Keratinocyte (primary cell): ENCODE measurements around the gene C2orf92. TPM values are rescaled to one million over a fixed set of nuclear protein-coding genes. Genes with fewer than 3 reads are reported as not detected.

Experiments
- DNase-seq: peaks from one replicate; pipeline ENCODE4 v3.0.0-alpha.2; 2011; ENCODE audit warnings: low read depth, missing footprints, low spot score
- FAIRE-seq: peaks from 2 replicates; lab custom pipeline; 2011; peaks lifted over from hg19 to GRCh38; lab: Jason Lieb, UNC
- H2AFZ ChIP-seq: 2 replicates; pipeline ENCODE4 v1.6.0; 2012; ENCODE audit warnings: low read length, control low read depth, inconsistent platforms; ENCODE audit not compliant: control insufficient read depth
- H3K27ac ChIP-seq: 2 replicates; pipeline ENCODE4 v1.5.1; 2011; ENCODE audit warnings: low read length; ENCODE audit not compliant: control insufficient read depth, insufficient read depth
- H3K27me3 ChIP-seq: 3 replicates; pipeline ENCODE4 v1.6.0; 2011; ENCODE audit warnings: low read length; ENCODE audit not compliant: control insufficient read depth, insufficient read depth; ENCODE audit errors: extremely low read depth
- H3K36me3 ChIP-seq, 2 experiments: 2 replicates in 1 of 2; 3 replicates in 1 of 2; pipeline ENCODE4 v1.5.1; 2011; ENCODE audit warnings: low read length in 2 of 2, mild to moderate bottlenecking in 1 of 2; ENCODE audit not compliant: control insufficient read depth in 2 of 2, insufficient read depth in 2 of 2; ENCODE audit errors: extremely low read depth in 1 of 2
- H3K4me1 ChIP-seq: 3 replicates; pipeline ENCODE4 v1.5.1; 2011; ENCODE audit warnings: low read length; ENCODE audit not compliant: control insufficient read depth, insufficient read depth; ENCODE audit errors: extremely low read depth
- H3K4me2 ChIP-seq: 3 replicates; pipeline ENCODE4 v1.6.0; 2011; ENCODE audit warnings: low read depth, low read length; ENCODE audit not compliant: control insufficient read depth, insufficient read depth; ENCODE audit errors: extremely low read depth
- H3K4me3 ChIP-seq, 3 experiments: fragments of 200-600 bp in 1 of 3; sonication (generic) in 1 of 3; 2 replicates in 2 of 3; 3 replicates in 1 of 3; pipeline ENCODE4 v1.5.1; 2011 to 2016; ENCODE audit warnings: low read length in 3 of 3, mild to moderate bottlenecking in 3 of 3, control low read depth in 2 of 3, inconsistent platforms in 1 of 3, low read depth in 1 of 3, mixed read lengths in 1 of 3, mixed run types in 1 of 3, moderate library complexity in 1 of 3; ENCODE audit not compliant: control insufficient read depth in 2 of 3, insufficient read depth in 2 of 3; ENCODE audit errors: extremely low read depth in 1 of 3
- H3K79me2 ChIP-seq: 2 replicates; pipeline ENCODE4 v1.6.0; 2012; ENCODE audit warnings: low read length; ENCODE audit not compliant: control insufficient read depth, insufficient read depth
- H3K9ac ChIP-seq: 3 replicates; pipeline ENCODE4 v1.6.0; 2011; ENCODE audit warnings: low read length; ENCODE audit not compliant: control insufficient read depth, insufficient read depth; ENCODE audit errors: extremely low read depth
- H3K9me1 ChIP-seq: 3 replicates; pipeline ENCODE4 v1.6.0; 2011; ENCODE audit warnings: low read length; ENCODE audit not compliant: control insufficient read depth, insufficient read depth; ENCODE audit errors: extremely low read depth
- H3K9me3 ChIP-seq: 2 replicates; pipeline ENCODE4 v1.5.1; 2012; ENCODE audit warnings: low read depth, low read length; ENCODE audit not compliant: control insufficient read depth
- H4K20me1 ChIP-seq: 3 replicates; pipeline ENCODE4 v1.6.0; 2011; ENCODE audit warnings: low read length; ENCODE audit not compliant: control insufficient read depth, insufficient read depth; ENCODE audit errors: extremely low read depth
- EZH2 ChIP-seq: IDR thresholded peaks from one replicate; pipeline ENCODE4 v1.6.1; 2012; ENCODE audit warnings: inconsistent platforms, mild to moderate bottlenecking, low read length, moderate library complexity
- dilution Hi-C: fragments of 300-500 bp; cut with MboI; formaldehyde crosslinking; loops from one replicate; pipeline ENCODE4 v1.7.0; 2020; ENCODE audit warnings: low sequenced_read_pairs; ENCODE audit not compliant: extremely low pct_ligation_motif_present
- polyA plus RNA-seq, 5 experiments: library from polyadenylated mRNA; depleted of rRNA in 3 of 5; stranded (reverse) in 3 of 5; stranded (forward) in 1 of 5; unstranded in 1 of 5; fragments of >200 nt; gene quantifications; 1 replicate in 1 of 5; 2 replicates in 3 of 5; 3 replicates in 1 of 5; pipeline versions ENCODE4 v1.2.1 to v1.2.3, GENCODE V29; 2011 to 2012; ENCODE audit warnings: missing spikeins in 2 of 5, low read depth in 1 of 5, low replicate concordance in 1 of 5
- TF ChIP-seq, protein P1 (sequence below), 3 experiments: IDR thresholded peaks in 1 of 3; conservative IDR thresholded peaks in 1 of 3; optimal IDR thresholded peaks in 1 of 3; 2 replicates in 2 of 3; 3 replicates in 1 of 3; pipeline versions ENCODE3 to v1.5.1; 2011; ENCODE audit warnings: low read length in 3 of 3, mild to moderate bottlenecking in 3 of 3, moderate library complexity in 2 of 3, control low read depth in 1 of 3, inconsistent platforms in 1 of 3; ENCODE audit not compliant: insufficient read depth in 2 of 3; ENCODE audit errors: extremely low read depth in 1 of 3

The C2orf92 gene
- polyA plus RNA-seq, 1 donor (not counting 4 experiments of a cell fraction or from before 2014, with no cell fraction given): 1.6 TPM

DNA sequence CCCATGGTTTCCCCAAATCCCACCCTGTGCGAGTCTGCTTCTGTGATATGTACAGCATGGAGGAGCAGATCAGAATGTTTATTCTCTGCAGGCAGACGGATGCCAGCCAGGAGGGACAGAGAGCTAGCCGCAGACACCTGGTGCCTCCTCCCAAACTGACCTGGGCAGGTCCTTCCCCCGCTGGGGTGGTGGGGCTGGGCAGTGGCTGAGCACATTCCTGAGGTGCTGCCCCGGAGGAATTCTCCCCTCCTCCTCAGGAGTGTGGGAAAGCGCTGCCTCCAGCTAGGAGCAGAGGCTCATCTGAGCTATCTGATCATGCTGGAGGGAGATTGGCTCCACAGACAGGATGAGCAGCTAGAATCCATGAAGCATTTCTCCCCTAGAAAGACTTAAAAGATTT lies 21.7 kb downstream of the C2orf92 start:
- dilution Hi-C loops: no loop called here
- Histone ChIP-seq H3K9ac (no peak overlapping the region), H3K4me2 (no peak overlapping the region), H3K27me3 (no peaks in the 10 kb centered on the region), H2AFZ (no peak overlapping the region), H4K20me1 (no peaks in the 10 kb centered on the region), H3K4me1 (no peaks in the 10 kb centered on the region), H3K9me1 (no peaks in the 10 kb centered on the region), H3K27ac (no peak overlapping the region), H3K36me3 (no peaks in the 10 kb centered on the region), H3K4me3 (no peak overlapping the region), H3K9me3 (no peaks in the 10 kb centered on the region), H3K79me2 (no peaks in the 10 kb centered on the region)
- TF ChIP-seq EZH2: no peak
- TF ChIP-seq, protein P1, sequence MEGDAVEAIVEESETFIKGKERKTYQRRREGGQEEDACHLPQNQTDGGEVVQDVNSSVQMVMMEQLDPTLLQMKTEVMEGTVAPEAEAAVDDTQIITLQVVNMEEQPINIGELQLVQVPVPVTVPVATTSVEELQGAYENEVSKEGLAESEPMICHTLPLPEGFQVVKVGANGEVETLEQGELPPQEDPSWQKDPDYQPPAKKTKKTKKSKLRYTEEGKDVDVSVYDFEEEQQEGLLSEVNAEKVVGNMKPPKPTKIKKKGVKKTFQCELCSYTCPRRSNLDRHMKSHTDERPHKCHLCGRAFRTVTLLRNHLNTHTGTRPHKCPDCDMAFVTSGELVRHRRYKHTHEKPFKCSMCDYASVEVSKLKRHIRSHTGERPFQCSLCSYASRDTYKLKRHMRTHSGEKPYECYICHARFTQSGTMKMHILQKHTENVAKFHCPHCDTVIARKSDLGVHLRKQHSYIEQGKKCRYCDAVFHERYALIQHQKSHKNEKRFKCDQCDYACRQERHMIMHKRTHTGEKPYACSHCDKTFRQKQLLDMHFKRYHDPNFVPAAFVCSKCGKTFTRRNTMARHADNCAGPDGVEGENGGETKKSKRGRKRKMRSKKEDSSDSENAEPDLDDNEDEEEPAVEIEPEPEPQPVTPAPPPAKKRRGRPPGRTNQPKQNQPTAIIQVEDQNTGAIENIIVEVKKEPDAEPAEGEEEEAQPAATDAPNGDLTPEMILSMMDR (optimal IDR thresholded peaks at IDR 0.05 in 1 of 3, IDR thresholded peaks at IDR 0.05 in 1 of 3, conservative IDR thresholded peaks at IDR 0.05 in 1 of 3; ENCODE audit: extremely low read depth in 1 of 3, insufficient read depth in 2 of 3, low read length in 3 of 3): no peak
- DNase-seq: no peak
- no peak for FAIRE-seq

DNA sequence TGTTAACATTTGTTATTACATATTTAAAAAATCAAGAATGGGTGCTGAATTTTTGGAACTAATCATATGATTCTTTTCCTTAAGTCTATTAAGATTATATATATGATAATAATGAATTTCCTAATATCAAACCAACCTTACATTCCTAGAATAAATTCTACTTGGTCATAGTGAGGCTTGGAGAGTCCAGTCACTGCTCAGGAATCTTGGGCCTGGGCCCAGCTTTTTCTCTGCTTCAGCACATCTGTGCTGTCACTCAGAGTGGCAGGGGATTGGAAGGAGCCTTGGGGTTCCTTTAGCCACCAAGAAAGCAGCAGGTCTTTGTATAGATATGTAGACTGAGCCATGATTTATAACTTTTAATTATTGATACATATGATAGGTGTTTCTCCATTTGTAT lies 24.0 kb downstream of the C2orf92 start:
- no peaks in the 10 kb centered on the region for H3K9me3 ChIP-seq
- H3K9ac ChIP-seq: no peak overlapping the region
- no peak overlapping the region for H3K4me3 ChIP-seq
- H3K36me3 ChIP-seq: no peaks in the 10 kb centered on the region
- no peaks in the 10 kb centered on the region for H4K20me1 ChIP-seq
- dilution Hi-C loops: no loop called here
- no peaks in the 10 kb centered on the region for H3K79me2 ChIP-seq
- H3K9me1 ChIP-seq: no peaks in the 10 kb centered on the region
- H3K4me2 ChIP-seq: no peak overlapping the region
- H3K27me3 ChIP-seq: no peaks in the 10 kb centered on the region
- no peak overlapping the region for H3K27ac ChIP-seq
- no peaks in the 10 kb centered on the region for H3K4me1 ChIP-seq
- no peak overlapping the region for H2AFZ ChIP-seq
- TF ChIP-seq EZH2: no peak
- TF ChIP-seq, protein P1 (optimal IDR thresholded peaks at IDR 0.05 in 1 of 3, IDR thresholded peaks at IDR 0.05 in 1 of 3, conservative IDR thresholded peaks at IDR 0.05 in 1 of 3; ENCODE audit: extremely low read depth in 1 of 3, insufficient read depth in 2 of 3, low read length in 3 of 3): no peak
- no peak for DNase-seq
- no peak for FAIRE-seq
